SHP77 (cell line): Measurements from ENCODE around the gene PALM.
"Not testable (repeated sequence)": the region's sequence is repeated elsewhere in the genome, so short reads cannot be mapped to it uniquely, and the experiment has no call there.

ENCODE experiments used
- DNase-seq, 2 experiments: peaks; one replicate each; lab custom pipeline; 2025; lab: John Stamatoyannopoulos, UW

PALM gene

GRCh38 chr19:679418-680286, 29.1 kb upstream of the PALM start:
- DNase-seq: peak in 1 of 2 experiments; percentile 30

- peak; percentile 93 to 94 for DNase-seq
These were observed 28.3 kb upstream of the PALM start for GRCh38 chr19:680287-681028.

- peak in 1 of 2 experiments; percentile 87 for DNase-seq
These were observed 27.4 kb upstream of the PALM start for GRCh38 chr19:681029-682019.

GRCh38 chr19:682678-683320, 25.9 kb upstream of the PALM start:
- no peak for DNase-seq

GRCh38 chr19:685454-685931, 23.2 kb upstream of the PALM start:
- no peak for DNase-seq

GRCh38 chr19:686589-687297, 22.0 kb upstream of the PALM start:
- no peak for DNase-seq

- no peak for DNase-seq
These were observed 21.1 kb upstream of the PALM start for GRCh38 chr19:687569-688166.

- no peak for DNase-seq
These were observed 20.5 kb upstream of the PALM start for GRCh38 chr19:688214-688613.

GRCh38 chr19:688992-689391, 19.7 kb upstream of the PALM start:
- DNase-seq: no peak

- no peak for DNase-seq
These were observed 18.5 kb upstream of the PALM start for GRCh38 chr19:690203-690602.

- DNase-seq: no peak
These were observed 14.0 kb upstream of the PALM start for GRCh38 chr19:694481-695351.

GRCh38 chr19:695352-695949, 13.3 kb upstream of the PALM start, which contains the start of gene PRSS57:
TSS of gene PRSS57 (minus strand) at chr19:695452. CDS start at chr19:695430, 22 bp downstream.
- no peak for DNase-seq

GRCh38 chr19:698529-698928, 10.2 kb upstream of the PALM start:
- DNase-seq: not testable (repeated sequence)

- not testable (repeated sequence) for DNase-seq
These were observed 8.8 kb upstream of the PALM start for GRCh38 chr19:699885-700284.

GRCh38 chr19:702847-703246, 5.9 kb upstream of the PALM start:
- DNase-seq: not testable (repeated sequence)

- no peak for DNase-seq
These were observed 5.4 kb upstream of the PALM start for GRCh38 chr19:703329-703650.

GRCh38 chr19:703651-704446, 4.9 kb upstream of the PALM start:
- peak; percentile 31 to 54 for DNase-seq

GRCh38 chr19:704447-704741, 4.3 kb upstream of the PALM start:
- no peak for DNase-seq
